ENCODE measurements around the gene TOB2.
"Not testable (repeated sequence)": the region's sequence is repeated elsewhere in the genome, so short reads cannot be mapped to it uniquely, and the experiment has no call there.

TOB2 gene

DNA sequence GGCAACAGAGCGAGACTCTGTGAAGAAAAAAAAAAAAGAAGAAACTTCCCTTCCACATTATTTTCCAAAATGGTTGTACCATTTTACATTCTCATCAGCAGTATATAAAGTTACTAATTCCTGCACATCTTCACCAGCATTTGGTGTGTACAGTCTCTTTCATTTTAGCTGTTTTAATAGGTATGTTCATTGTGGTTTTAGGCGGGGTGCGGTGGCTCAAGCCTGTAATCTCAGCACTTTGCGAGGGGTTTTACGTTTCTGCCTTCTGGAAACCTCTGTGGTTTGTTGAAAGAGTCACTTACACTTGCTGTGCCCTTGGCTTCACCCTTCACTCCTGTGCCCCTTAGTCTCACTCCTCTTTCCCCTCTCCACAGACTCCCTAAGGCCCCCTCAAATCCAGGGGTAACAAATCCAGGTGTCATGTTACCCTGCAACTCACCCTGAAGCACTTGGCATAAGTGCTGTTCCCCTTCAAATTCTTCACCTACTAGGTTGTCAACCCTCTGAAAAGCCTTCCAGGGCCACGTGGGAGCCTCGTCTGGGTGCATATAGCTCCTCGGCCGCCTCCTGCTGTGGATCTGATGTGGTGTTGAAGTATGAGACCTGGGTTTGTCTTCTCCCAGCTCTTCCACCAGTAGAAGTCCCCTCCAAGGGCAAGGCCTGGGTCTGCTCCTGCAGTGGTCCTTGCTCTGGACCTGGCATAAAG, 20.8 kb downstream of the TOB2 start:
- no peak for DNase-seq

DNA sequence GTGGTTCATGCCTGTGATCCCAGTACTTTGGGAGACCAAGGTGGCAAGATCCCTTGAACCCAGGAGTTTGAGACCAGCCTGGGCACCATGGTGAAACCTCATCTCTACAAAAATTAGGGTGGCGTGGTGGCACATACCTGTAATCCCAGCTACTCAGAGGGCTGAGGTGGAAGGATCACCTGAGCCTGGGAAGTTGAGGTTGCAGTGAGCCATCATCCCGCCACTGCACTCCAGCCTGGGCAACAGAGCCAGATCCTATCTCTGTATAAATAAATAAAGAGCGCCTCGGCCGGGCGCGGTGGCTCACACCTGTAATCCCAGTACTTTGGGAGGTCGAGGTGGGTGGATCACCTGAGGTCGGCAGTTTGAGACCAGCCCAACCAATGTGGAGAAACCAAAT, 27.9 kb downstream of the TOB2 start:
- DNase-seq, result no peak

DNA sequence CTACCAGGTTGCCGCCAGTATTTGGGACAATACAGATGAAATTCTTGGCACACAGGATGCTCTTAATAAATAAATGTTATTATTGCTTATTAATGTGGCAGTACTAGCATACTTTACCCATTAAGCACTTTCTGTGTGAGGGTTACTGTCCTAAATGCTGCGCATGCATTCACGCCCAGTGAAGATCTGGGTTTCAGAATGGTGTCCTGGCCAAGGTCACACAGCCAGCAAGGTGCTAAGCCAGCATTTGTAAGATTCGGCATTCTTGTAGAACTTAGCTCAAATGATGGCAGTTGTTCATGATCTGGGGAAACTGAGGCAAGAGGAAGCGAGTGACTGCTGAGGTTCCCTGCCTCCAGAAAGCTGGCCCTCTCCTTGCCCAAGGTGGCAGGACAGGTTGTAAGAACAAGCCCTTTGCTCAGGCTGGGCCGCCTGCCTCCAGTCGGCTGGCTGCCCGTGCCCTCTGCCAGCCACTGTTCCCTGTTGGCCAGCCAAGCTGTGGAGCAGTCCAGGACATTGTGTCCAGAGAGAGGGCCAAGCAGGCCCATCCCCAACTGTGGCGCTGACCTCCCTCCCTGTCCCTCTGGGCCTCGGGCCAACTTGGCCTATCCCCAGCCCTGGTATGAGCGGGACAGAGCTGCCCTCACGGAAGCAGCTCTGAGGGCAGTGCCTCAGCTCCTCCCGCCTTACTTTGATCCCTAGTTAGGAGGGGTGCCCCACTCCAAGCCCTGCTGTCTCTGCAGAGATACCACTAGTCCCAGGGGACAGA, 28.8 kb downstream of the TOB2 start:
- DNase-seq, result no peak

DNA sequence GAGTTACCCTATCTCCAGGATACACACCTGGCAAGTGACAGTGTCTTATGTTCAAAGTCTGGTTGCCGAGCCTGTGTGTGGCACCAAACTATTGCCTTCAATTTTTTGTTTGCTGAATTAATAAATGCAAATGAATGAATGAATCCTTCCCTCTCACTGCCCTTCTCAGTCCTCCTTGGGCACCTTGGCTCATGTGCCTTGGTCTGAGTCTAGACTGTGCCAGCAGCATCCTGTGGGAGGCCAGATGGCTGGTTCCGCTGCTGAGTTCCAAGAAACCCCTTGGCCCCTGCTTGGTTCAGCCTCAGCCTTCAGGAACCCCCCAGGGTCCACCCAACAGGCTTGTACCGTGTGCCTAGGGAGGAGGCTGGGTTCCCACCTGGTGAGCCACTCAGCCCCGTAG, 31.0 kb downstream of the TOB2 start:
- no peak for DNase-seq

GRCh38 chr22:41411021-41411851, 35.4 kb downstream of the TOB2 start:
- DNase-seq, result no peak

- DNase-seq, result no peak
These were observed 36.3 kb downstream of the TOB2 start for GRCh38 chr22:41410311-41410751.

GRCh38 chr22:41408665-41409064, 37.9 kb downstream of the TOB2 start:
- no peak for DNase-seq

DNA sequence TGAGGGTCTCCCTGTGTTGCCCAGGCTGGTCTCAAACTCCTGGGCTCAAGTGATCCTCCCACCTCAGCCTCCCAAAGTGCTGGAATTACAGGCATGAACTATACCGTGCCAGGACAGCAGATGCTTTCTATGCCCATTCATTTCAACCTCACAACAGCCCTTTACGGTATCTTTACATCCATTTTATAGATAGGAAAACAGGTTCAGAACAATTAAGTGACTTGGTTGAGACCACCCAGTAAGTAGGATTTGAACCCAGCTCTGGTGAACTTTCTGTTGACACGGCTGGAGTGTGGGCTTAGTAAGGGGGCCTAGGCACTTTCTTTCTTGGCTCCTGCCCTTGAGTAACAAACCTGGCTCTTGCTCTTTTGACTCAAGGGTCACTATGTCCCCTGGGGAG, 39.2 kb downstream of the TOB2 start:
- DNase-seq, result no peak

- DNase-seq, result no peak
These were observed 40.2 kb downstream of the TOB2 start for GRCh38 chr22:41406410-41406809.

GRCh38 chr22:41405588-41405987, 41.0 kb downstream of the TOB2 start:
- DNase-seq, result no peak

GRCh38 chr22:41403532-41404318, 42.9 kb downstream of the TOB2 start:
- DNase-seq, result no peak

- DNase-seq, result not testable (repeated sequence)
These were observed 43.8 kb downstream of the TOB2 start for GRCh38 chr22:41402851-41403250.

DNA sequence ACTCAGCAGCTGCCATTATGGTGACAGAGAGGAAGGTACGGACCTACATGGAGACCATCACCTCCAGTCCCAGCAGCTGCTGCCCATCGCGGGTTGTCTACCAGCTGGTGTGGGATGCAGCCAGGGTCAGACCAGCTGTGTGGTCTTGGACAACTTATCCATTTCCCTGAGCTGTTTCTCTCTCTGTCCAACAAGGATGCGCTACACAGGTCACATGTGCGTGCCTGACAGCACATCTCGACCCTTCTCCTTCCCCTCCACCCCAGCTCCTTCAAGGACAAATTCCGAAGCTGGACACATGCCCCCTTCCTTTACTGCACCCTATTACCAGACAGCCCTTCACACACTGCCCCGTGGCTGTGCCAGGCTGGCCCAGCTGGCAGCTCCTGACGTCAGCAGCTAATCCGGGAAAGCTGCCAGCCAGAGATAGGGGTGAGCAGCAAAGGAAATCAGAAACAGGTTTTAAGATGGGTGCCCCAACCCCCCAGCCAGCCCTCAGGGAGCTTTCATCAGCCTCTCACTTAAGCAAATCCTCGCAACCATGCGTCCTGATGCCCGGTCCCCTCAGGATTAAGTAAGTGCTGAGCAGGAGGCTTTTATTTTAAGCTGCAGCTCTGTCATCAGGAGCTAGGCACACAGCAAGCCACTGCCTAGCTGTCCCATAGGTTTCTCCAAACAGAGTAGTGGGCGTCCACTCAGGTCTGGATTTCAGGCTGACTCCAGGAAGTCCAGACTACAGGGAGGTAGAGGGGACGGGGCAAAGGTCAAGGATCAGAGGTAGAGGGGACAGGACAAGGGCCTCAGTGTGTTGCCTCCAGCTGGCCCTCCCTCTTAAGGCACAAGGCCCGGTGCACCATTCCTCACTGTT, 44.6 kb downstream of the TOB2 start:
- no peak for DNase-seq

DNA sequence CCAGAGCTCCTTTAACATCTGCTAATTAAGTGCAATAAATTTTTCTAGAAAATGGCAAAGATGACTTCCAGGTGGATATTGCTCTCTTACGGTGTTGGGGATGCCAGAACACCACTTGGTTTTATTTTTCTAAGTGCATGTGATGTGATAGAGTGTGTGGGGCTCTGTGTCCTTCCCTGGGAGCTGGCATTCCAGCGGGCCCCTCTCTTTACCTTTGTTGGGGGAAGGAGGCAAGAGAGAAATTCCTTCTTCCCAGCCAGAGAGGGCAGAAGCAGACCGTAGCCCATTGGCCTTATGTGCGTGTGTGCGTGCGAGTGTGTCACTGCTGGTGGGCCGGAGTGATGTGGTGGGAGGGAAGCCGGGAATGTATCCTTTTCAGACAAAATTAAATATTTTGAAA, 47.7 kb downstream of the TOB2 start:
- DNase-seq, result no peak

DNA sequence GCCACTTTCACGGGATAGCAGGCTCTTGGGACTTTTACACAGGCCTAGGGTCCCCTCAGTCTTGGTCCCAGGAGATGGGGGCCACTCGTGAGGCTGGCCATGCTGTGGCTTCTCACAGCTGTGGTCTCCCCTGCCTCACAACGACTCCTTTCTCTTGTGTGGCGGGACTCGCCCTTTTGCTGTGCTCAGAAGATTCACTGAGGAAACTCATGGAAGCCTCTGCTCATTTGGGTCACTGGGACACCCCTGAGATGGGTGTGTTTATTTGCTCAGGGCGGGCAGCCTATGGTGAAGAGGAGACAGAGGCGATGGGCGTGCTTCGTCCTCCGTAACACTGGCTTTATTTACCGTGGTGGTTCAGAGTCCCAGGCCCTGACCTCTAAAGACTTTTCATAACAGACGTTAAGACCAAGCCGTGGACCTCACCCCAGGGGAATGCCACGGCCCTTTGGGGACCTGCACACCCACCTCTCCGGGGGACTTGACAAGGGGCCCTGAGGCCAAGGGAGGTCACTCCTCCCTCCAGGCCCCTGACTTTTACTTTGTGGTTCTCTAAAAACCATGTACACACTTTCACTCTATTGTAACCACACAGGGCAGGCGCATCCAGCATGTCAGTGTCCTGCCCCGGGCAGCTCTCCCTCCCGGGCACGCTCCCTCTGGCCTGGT, 49.3 kb downstream of the TOB2 start:
- DNase-seq, result no peak

DNA sequence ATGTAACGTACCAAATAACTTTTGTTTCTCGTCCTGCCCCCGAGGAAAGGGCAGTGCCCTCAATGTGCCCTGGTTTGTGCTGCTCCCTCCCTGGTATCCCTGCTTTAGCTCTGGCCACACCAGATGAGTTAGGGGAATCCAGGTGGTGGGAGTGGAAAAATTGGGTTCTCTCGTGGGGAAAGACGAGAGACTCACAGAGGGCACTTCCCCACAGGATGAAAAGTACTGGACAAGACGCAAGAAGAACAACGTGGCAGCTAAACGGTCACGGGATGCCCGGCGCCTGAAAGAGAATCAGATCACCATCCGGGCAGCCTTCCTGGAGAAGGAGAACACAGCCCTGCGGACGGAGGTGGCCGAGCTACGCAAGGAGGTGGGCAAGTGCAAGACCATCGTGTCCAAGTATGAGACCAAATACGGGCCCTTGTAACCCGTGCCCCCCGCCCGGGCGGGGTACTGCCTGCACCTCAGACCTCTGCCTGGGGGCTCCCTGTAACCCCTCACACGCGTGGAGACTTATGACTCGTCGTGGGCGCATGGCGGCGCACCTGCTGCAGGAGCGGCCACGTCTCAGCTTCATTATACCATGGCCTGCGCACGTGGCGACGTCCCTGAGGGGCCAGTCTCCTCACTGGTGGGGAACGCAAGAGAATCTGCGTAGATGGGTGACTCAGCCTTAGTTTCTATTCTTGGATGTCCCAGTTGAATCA, 50.9 kb downstream of the TOB2 start:
- no peak for DNase-seq

DNA sequence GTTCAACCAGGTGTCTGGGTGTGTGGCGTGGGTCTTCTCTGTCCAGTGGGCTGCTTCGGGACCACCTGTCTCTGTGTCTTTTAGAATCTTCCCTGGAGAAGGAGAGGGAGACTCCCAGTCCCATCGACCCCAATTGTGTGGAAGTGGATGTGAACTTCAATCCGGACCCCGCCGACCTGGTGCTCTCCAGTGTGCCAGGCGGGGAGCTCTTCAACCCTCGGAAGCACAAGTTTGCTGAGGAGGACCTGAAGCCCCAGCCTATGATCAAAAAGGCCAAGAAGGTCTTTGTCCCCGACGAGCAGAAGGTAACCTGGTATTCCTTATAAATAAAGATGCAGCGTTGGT, 52.6 kb downstream of the TOB2 start:
- no peak for DNase-seq

DNA sequence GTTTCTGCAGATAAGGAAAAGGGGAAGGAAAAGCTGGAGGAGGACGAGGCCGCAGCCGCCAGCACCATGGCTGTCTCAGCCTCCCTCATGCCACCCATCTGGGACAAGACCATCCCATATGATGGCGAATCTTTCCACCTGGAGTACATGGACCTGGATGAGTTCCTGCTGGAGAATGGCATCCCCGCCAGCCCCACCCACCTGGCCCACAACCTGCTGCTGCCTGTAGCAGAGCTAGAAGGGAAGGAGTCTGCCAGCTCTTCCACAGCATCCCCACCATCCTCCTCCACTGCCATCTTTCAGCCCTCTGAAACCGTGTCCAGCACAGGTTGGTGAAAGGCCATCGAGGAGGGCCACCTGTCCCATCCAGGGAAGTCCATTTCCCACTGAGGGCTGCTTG, 59.3 kb downstream of the TOB2 start:
- no peak for DNase-seq

GRCh38 chr22:41384128-41384527, 62.5 kb downstream of the TOB2 start:
- no peak for DNase-seq

All from SIG-M5 (cell line).